Measurements from ENCODE around the gene CLDN10.
"Not testable (repeated sequence)": the region's sequence is repeated elsewhere in the genome, so short reads cannot be mapped to it uniquely, and the experiment has no call there.

CLDN10 gene

DNA sequence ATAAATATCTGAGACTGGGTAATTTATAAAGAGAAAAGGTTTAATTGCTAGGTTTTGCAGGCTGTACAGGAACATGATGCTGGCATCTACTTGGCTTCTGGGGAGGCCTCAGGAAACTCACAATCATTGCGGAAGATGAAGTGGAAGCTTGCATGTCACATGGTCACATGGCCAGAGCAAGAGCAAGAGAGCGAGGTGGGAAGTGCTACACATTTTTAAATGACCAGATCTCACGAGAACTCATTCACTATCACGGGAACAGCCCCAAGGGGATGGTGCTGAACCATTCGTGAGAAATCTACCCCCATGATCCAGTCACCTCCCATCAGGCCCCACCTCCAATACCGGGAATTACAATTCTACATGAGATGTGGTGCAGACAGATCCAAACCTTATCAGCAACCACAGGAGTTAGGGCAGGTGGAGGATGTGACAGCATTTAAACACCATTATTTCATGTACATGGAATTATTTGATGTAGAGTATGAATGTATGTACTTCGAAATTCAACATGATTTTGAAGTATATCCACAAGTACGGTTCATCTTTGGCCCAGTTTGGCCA lies 10.5 kb upstream of the CLDN10 start:
- DNase-seq = no peak

DNA sequence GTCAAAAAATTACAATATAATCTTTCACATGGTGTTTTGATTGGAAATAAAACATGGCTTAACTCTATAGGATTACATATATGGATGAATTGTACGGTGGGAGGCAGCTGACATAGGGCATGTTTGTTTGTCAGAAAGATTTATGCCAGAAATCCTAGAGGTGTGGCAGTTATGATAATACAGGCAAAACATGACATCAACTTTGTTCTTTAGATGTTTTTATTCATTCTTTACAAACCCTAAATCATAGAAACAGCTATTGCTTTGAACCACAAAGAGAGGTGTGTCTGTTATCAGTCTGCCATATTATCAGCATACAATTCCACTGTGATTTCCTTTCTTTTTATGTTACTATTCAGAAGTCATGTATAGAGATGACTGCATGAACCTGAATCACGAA lies 8.2 kb upstream of the CLDN10 start:
- no peak for DNase-seq

DNA sequence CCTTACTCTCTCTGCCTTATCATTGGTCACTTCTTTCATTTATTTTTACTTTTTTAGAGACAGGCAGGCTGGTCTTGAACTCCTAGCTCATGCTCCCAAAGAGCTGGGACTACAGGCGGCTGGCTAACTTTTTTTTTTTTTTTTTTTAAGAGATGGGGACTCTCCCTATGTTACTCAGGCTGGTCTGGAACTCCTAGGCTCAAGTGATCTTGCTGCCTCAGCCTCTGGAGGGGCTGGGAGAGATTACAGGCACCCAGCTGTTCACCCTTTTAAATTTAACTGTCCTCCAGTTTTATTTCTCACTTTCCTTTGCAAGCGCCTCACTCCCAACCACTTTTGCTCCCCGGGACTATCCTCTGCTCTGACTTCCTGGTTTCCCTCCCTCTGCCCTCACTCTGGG lies 5.6 kb upstream of the CLDN10 start:
- no peak for DNase-seq

DNA sequence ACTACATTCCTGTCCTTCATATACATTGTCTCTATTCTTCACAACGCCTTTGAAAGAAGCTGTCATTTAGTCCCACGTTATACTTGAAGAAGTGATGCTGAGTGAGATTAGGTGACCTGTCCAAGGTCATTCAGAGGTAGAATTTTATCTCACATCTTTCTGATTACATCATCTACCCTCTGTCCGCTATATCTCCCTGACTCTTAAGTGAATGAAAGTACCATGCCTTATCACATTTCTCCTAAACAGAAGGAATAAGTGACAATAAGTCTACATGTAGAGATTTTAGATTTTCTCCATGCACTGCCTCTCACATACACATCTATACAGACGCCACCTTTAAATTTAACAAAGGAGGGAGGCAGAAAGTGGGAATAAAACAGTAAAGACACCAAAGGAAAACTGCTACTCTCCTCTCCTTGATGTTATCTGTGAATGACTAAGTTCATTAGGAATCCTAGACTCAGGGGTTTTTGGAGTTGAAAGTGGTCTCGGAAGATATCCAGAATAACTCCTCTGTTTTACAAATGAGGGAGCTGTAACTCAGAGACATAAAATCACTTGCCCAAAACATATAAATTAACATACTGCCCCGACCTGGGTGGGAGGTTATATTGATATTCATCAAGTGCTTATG lies 4.9 kb upstream of the CLDN10 start:
- no peak for DNase-seq

DNA sequence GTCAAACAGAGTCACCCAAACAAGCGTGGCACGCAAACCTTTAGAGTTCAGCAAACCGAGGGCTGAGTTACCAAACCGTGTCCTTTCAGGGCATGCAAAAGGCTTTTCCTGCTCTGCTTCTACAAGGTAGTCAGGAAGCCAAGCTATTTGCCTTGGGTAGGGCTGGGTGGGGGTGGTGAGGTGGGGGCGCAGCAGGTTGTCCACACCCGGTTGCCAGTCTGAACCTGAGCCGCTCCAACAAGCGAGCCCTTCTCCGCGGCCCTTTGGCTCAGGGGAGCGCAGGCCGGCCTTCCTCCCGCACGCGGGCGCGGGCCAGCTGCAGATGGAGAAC lies 347 bp upstream of the CLDN10 start:
- DNase-seq = no peak

DNA sequence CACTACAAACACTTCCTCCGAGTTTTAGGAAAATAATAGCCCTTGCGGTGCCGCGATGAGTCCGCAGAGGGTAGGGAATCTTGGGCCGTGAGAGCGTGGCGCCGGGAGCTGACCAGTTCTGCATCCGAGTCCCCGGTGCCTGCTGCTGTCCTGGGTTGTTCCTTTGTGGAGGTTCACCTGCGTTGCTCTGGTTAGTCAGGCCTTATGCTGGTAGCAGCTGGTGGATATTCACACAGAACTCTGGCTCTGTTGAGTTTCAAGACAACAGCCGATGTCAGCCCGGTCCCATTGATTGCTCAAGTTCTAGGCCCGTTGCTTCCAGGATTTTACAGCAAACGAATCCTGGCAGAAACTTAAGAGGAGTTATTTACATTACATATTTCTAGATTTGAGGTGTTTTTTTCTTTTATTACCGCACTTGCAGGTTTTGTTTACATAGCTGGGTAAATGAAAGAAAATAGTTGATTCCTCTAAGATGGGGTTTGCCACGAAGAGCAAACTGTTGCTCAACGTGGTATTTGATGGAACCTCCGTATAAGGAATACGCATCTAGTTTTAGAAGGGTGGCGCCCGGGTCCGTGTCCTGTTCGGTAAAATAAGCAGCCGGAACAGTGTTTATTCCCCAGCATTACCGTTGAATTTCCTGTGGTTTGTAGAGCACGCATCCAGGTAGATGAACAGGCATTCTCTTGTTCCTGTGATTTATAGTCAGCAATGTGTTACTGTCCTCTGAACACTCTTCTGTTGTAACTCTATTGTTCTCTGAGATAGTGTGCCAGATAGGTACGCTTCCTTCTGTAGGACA lies 1.3 kb downstream of the CLDN10 start:
- DNase-seq = no peak

DNA sequence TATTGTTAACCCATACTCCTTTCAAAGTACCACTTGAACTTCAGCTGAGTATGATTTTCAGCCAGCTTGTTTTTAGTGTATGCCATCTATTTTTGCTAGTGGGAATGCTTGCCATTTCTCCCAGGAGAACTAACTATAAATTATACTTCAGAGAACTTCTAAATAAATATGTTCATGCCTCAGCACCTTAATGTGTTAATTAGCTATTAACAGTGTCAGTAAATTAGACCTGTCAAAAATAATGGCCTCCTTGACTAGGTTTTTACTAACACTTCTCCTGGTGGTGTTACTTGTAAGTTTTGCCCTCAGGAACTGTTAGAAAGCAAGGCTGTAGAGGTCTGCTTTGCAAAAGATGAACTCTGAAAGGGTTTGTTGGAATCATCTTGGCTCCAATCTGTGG lies 4.5 kb downstream of the CLDN10 start:
- DNase-seq = no peak

DNA sequence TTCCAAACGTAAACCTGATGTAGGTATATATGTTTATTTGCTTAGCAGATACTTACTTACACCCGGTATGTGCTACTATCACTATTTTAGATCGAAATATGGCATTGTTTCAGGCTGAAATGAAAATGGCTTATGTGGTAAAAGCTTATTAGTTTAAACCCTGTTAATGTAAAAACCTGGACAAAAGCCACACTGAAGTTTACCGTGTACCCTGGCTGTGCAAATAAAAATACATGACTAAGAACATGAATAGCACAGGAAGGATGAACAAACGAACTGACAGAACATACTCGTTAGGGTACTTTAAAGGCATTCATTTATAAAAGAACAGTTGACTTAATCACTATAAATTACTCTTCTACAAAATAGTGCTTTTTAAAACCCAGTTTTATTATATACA lies 6.6 kb downstream of the CLDN10 start:
- DNase-seq = no peak

DNA sequence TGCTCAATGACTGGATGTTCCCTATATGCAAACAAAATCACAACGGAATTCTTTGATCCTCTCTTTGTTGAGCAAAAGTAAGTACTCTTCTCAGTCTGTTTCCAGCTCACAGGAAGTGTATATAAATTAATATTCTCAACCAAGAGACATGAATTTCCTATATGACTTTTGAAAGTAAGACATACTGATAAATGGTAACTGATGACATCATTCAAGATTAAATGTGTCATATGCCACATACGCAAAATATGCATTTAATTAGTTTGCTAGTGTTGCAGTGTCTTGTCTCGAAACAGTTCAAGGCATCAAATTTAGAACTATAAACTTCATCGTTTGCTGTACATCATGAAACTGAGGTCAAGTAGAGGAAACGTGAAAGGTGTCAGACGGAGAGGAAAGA lies 7.9 kb downstream of the CLDN10 start:
- DNase-seq = no peak

DNA sequence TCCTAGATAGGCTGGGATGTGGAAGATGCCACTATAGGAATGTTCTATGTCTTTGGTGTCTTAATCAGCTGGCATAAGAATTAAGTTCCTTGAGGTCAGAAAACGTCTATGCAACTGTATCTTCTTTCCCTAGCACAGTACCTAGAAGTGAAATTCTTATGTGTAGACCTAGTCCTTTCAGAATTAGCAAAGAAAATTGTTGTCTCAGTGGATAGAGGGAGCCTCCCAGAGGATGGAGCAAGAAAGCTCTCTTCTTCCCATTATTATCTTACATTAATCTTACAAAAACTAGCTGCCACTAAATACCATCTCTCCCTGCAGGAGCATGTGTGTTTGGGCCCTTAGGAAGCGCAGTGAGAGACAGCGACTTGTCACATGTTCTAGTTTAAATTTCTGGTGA lies 11.6 kb downstream of the CLDN10 start:
- no peak for DNase-seq

DNA sequence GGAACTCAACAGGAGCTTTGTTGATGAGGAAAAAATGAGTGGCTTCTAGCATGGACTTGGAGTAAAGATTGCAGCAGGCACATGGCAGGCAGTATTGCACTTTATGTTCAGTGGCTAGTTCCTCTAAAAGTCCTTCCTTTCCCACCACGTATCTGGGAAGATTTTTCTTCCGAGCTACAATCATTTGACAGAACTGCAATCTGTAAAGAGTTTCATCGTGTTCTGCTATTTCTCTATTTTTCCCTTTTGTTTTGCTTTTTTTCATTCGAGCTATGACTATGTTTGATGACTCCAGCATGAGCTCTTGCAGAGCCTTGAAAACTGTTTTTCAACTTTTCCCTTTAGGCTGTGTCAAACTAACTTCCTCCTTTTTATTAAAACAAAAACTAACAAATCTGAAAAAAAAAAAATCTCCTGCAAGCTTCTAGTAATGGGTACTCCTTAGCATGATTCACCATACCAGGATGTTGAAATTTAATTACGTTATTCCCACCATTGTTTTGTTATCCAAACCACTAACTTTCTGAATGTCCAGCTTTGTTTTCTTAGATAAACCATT lies 12.3 kb downstream of the CLDN10 start:
- DNase-seq = no peak

DNA sequence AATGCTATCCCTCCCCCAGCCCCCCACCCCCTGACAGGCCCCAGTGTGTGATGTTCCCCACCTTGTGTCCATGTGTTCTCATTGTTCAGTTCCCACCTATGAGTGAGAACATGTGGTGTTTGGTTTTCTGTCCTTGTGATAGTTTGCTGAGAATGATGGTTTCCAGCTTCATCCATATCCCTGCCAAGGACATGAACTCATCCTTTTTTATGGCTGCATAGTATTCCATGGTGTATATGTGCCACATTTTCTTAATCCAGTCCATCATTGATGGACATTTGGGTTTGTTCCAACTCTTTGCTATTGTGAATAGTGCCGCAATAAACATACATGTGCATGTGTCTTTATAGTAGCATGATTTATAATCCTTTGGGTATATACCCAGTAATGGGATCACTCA lies 13.2 kb downstream of the CLDN10 start:
- DNase-seq = not testable (repeated sequence)

DNA sequence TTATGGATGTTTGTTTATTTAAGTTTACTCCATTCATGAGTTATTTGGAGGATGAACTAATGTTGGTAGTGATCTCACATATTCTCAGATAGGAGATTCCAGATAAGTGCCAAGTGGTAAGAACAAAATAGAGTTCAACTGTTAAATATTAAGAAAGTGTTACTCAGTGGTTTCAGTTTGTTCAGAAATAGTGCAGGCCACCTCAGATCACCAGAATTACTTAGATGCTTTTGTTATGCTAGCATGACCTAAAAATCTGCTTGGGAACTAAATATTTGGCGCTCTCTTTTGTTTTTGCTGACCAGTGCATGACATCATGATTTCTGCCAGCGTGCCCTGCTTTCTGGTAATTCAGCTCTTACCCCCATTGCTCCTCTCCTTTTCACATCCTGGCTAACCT lies 15.6 kb downstream of the CLDN10 start:
- no peak for DNase-seq

DNA sequence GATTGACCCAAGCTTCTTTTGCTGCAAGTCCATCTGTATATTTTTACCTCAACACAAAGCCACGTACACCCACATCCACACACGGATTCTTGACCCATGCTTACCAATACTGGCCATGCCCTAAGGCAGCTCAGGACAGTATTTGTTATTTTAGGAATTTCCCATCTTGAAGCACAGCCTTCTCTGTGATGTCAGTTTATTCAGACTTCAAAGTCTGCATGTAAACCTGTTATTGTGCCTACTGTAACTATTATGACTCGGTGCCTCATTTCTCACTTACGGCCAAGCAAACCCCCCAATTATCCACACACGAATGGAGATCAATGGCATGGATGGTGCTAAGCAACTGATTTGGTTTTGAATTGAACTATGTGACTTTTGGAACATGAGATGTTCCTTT lies 17.5 kb downstream of the CLDN10 start:
- DNase-seq = no peak

DNA sequence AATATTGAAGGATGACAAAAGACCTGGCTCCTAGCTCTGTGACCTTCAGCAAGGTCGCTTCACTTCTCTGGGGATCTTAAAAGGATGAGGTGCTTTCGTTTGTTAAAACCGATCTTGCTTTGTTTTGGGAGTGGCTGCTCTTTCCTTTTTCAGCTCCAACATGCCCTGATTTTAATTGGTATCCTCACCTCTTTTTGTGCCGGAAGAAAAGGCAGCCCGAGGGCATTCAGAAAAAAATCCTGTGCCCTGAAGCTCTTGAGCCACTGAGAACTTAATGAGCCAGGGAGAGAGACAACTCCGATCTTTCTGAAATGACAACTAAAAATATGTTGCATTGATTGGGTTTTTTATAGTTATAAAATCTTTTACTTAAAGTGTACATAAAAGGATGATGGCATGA lies 19.4 kb downstream of the CLDN10 start:
- DNase-seq = no peak

DNA sequence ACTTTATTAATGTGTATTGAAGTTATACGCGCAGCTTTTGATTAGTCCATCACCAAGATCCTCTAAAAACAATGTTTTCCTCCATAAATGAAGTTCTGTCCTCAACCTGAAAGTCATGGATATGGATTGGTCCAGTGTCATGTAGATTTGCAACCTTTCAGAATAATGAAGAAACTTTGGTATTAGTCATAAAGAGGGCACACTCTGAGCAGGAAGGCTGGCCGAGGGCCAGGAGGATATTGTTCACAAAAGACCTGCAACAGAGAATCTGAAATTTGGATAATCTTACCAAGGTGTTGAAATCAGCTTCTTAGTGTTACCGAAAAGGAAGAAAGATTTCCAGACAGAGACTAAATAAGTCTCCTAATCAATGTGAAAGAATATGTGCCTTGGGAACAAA lies 20.7 kb downstream of the CLDN10 start:
- no peak for DNase-seq

DNA sequence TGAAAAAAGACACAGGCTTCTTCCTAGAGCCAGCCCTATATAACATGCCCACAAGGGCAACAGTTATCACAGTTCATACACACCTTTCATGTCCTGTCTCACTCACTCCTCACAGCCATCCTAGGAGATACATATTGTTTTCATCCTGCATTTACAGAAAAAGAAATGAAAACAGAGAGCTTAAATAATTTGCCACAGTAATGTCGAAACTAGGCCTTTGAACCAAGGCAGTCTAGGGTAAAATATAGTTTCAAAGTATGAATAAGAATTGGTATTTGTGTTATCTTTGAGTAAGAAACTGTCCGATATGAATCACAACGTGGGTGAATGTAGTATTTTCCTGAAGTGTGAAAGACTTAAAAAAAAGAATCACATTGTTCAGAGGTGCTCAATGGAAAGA lies 26.8 kb downstream of the CLDN10 start:
- peak; percentile 50 for DNase-seq

DNA sequence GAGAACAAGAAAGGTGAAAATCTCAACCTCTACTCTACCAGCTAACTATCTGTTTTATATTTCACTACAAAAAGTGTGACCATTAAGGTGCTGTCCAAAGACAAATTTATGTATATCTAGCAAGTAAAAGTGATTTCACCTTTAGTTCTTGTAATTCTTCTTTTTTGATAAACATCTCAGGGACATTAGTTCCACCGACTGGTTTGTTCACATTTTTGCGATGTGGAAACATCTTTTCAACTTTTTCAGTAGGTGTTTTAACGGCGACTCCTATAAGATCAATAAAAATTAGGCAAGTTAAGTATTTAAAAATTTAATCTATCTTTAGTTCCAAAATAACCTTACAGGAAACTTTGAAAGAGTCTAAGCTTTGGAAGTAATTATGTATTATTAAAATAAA lies 33.3 kb downstream of the CLDN10 start:
- DNase-seq = no peak

DNA sequence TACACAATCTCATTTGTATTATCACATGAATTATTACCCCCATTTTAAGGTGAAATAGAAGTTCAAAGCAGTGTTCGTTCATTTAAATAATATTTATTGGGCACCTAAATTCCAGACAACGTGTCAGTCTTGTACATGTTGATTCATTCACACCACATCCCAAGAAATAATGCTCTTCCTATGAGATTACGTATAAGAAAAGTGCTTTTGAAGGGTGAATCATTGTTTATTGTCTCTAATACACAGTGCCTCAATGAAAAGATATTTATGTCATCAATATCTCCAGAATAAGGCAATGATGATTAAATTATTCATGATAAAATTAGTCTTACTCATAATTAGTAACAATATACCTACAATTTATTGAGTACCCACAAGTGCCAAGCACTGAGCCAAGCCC lies 35.6 kb downstream of the CLDN10 start:
- no peak for DNase-seq

DNA sequence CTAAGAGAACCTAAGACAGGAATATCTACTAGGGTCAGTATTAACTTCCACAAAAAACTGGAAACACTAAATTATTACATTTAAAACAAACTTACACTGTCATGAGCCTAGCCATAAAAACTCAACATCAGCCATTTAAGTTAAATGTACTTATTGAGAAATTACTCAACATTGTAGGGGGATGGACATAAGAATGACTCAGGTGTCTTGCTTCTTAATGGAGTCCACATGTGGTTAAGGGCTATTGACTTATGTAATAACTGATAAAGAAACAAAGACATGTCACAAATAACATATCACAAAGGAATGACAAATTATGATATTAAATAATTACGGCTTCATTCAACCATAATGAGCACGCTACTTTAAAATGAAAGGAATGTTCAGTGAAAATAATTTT lies 36.2 kb downstream of the CLDN10 start:
- DNase-seq = no peak

DNA sequence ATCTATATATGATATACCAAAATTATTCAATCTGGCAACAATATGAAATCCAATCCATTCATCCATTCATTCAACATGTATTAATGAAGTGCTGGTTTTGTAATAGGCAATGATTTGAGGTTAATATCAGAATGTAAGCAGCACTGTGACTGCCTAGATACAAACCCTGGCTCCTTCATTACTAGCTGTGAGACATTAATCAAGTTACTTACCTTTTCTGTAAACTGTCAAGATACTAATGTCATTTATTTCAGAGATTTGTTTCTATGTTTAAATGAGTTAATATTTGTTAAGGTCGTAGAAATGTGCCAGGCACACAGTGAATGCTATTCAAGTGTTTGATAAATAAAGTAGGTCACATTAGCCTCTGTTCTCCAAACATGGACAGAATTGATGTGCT lies 40.9 kb downstream of the CLDN10 start:
- DNase-seq = no peak

DNA sequence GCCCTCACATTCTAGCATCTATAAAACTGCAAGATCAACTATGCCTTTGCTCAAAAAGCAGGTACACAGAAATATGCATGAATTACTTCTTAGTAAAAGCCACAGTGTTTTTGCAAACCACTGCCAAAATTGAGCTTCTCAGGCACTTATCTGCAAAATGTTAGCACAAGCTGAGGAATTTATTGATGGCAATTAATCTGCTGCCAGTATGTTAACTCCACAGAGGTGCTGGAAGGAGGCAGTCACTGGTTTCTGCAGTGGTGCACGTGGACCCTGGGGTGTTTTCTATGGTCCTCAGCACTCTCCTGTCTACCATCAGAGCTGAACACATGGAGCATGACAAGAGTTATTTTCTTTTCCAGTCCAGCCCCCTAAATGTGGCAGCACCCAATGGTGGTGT lies 44.2 kb downstream of the CLDN10 start:
- no peak for DNase-seq

DNA sequence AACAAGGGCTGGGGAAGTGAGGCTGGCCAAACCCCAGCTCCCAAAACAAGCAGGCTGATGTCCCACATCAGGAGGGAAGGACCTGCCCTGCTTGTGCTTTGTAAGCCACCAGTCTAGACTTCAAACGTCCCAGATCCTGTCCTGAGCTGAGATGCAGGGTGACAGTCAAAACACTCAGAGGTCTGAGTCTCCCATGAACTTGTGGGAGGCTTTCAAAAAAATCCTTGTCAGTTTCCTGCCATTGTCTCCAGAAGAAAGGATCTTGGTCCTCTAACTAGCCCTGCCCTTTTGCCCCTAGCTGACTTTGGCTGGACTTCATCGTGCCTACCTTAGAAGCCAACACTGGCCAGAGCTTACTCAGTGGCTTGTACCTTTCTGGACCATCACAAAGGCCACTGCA lies 48.7 kb downstream of the CLDN10 start:
- no peak for DNase-seq

DNA sequence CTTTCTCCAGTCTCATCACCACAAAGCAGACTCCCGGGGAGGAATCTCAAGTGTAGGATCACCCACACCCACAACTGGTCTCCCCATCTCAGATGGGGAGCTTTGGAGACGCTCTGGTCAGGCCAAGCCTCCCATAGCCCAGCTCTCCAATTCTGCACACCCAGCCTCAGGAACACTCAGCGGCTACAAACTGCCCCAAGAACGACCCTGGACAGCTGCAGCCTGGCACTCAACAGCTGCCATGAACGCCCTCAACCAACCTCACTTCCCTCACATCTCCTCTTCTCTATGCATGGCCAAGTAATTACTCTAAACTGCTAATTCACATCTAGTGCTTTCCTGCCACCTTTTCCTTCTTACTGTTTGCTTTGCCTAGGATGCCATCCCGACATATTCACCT lies 49.4 kb downstream of the CLDN10 start:
- no peak for DNase-seq

Measured in activated CD4-positive, alpha-beta T cell treated with anti-CD3 and anti-CD28 coated beads, Interleukin-2, Interleukin-6, amounts not matched to agents 100 ng/mL and 50 ng/mL, durations not matched to agents 16 hours and 8 hours (primary cell).